Hepatocyte (in vitro differentiated cells): ENCODE data around the gene FGD2.

Source experiments
- CTCF ChIP-seq: fragments of 200-600 bp; sonication (generic); IDR thresholded peaks from 2 replicates; pipeline ENCODE4 v1.5.1; 2016; ENCODE audit warnings: antibody characterized with exemption, mild to moderate bottlenecking; ENCODE audit not compliant: poor library complexity
- EZH2phosphoT487 ChIP-seq: fragments of 200-600 bp; sonication (generic); IDR thresholded peaks from one replicate; pipeline ENCODE4 v1.6.1; 2018; ENCODE audit warnings: antibody characterized with exemption, mild to moderate bottlenecking, low read depth, moderate library complexity; ENCODE audit not compliant: unreplicated experiment, severe bottlenecking

GRCh38 chr6:36959555-36960250 lies 45.8 kb upstream of the FGD2 start:
- no peak for TF ChIP-seq CTCF
- no peak for TF ChIP-seq EZH2phosphoT487
